Activated naive CD4-positive, alpha-beta T cell treated with Interleukin-2 at 50 U/mL for 16 hours (primary cell): ENCODE measurements around the gene POMC.
"Not testable (repeated sequence)": the region's sequence is repeated elsewhere in the genome, so short reads cannot be mapped to it uniquely, and the experiment has no call there.

ENCODE experiments used
- DNase-seq: peaks from one replicate; pipeline ENCODE4 v3.0.0-alpha.2; 2020

Gene POMC

DNA sequence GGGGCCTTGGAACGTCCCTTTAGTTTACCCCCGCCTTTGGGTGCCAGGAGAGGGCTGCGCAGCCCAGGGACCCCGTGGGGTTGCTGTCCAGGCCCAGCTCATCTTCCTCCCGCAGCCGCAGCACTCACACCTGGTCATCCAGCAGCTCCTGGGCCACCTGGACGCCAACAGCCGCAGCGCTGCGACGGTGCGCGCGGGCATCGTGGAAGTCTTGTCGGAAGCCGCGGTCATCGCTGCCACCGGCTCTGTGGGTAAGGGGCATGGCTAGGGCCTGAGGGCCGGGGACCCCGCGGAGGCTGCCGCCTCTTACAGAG, 37.2 kb downstream of the POMC start:
- no peak for DNase-seq

GRCh38 chr2:25129901-25130520, 38.4 kb downstream of the POMC start:
- DNase-seq: no peak

DNA sequence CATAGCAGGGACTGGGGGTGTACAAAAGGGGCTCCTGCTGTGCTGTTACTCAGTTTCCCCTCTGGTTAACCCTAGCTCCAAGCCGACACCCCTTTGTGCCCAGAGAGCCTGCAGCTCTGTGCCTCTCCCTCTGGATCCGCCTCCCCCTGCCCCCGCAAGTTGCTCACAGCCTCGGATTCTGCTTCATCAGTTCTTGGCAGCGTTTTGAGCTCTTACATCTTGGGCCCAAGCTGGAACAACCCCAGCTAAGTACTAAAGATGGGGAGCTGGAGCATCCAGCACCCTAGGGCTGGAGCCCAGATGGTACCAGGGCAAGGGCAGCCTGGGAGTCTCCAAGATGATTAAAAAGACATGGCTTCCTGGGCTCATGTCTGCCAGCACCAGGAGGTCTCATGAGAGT, 40.7 kb downstream of the POMC start:
- DNase-seq: no peak

- not testable (repeated sequence) for DNase-seq
These were observed 41.3 kb downstream of the POMC start for GRCh38 chr2:25127071-25127470.

DNA sequence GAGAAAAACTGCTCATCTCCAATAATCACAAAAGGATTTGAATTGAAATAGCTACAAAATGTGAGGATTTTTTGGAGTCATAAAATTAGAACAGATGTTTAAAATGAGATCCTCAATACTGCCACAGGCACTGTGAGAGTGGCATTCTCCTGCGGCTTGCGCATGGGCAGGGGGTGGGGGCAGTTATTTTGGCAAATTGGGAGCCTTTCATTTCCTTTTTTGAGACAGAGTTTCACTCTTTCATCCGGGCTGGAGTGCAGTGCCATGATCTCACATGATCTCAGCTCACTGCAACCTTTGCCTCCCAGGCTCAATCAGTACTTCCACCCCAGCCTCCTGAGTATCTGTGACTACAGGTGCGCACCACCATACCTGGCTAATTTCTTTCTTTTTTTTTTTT, 42.4 kb downstream of the POMC start:
- no peak for DNase-seq

DNA sequence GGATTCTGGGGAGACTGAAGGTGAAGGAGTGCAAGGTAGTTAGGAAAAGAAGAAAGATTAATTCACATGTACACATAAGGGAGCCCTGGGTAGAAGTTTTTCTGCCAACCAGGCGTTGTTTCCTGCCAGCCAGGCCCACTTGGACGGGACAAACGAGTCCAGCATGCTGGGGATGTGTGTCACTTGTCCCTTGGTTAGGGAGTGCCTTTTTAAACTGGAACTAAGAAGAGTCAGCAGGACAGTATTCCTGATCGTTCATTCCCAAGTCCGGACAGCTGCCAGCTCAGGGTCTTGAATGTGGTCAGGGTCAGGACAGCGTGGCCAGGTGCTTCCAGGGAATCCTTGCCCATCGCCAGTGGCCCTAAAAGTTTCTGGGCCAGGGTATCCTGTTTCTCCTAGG, 43.2 kb downstream of the POMC start:
- no peak for DNase-seq

DNA sequence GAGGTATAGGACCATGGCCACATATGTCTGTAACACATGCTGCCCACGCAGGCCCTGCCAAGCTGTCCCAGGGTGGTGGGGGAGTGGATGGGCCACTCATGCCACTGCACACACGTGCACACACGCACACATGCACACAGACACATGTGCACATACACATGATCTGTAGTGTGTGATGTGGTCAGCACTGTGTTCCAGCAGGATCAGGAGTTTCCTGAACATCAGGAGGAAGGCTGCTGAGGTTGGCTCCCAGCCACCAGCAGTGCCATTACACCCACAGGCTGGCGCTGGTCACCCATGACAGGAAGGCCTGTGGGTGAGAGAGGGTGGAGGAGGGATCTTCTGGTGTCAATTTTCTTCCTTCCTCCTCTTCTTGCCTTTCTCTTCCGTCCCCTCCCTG, 44.7 kb downstream of the POMC start:
- DNase-seq: no peak

GRCh38 chr2:25122367-25122766, 46.0 kb downstream of the POMC start:
- no peak for DNase-seq

DNA sequence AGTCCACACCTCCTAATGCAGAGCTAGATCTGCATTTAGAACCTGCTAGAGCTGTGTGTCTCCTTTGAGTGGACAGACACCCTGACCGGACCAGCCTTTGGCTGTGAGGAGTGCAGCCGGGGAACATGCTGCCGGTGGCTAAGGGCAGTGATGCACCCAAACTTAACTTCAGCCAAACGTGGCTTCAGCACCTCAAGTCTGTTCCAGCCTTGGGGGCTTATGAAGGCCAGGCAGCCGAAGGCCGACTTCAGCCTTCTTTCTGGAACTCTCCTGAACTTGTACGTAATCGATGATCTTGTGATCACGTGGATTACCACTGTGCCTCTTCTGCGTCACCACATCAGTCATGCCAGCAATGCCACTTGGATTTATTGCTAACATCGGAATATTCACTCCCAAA, 49.1 kb downstream of the POMC start:
- DNase-seq: no peak

DNA sequence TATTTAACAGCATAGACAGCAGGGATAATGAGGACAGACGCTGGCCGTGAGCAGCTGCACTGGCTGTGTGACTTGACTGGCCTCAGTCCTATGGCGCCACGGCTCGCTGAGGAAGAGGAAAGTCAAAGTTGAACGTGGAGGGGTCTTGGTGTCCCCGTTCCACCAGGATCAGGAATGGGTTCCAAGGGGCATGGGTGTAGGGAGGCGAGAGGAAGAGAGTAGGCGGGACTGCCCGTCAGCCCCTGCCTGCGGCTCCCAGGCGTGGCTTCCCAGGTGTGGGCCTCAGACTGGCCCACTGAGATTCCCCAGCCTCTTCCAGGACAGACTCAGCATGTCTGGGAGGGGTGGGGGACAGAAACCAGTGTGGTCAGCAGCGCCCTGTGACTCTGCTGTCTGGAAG, 51.4 kb downstream of the POMC start:
- DNase-seq: no peak

DNA sequence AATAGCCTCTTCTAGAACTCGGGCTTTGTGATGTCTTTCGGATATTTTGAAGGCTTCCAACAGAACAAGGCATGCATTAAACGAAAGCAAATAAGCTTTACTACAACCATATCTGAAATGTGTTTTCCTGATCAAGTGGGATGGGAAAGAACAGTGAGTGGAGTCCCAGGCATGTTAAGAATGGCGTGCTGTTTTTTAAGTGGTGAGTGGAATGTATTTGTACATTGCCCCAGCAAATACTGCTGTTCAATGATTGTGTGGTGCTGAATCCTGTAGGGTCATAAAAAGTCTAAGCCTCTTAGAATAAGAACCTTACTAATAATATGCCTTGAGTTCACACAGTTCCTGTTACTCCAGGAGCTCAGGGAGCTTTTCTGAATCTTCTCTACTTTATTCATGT, 52.5 kb downstream of the POMC start:
- no peak for DNase-seq

DNA sequence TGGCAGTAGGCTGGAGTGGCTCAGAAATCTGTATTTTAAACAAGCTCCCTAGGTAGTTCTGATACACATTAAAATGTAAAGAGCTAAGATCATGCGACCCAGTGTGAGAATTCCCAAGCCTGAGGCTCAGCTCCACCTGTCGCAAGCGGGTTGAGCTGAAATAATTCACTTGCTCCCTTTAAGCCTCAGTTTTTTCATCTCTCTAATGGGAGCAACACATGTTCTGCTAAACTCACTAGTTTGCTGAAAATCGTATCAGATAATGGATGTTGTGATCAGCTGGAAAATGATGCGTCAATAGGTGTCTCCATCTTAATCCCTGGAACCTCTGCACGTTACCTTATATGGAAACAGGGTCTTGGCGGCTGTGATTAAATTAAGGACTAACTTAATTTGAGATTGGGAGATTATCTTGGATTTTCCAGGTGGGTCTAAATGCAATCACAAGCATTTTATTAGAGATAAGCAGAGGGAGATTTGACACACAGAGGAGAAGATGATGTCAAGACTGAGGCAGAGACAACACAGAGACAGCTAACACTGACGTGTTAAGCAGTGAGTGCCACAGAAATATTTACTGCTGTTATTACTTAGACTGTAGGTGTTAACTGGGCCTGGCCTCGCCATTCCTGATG, 53.0 kb downstream of the POMC start:
- DNase-seq: no peak

- DNase-seq: no peak
These were observed 56.3 kb downstream of the POMC start for GRCh38 chr2:25112113-25112512.
